Vagina (tissue), 2 donors: ENCODE data around the gene CAPS.

Experiments
- POLR2A ChIP-seq, 2 donors: fragments of 450-650 bp; IDR thresholded peaks; one replicate each; pipeline ENCODE4 v1.6.1; 2017; ENCODE audit warnings: antibody characterized with exemption in 2 of 2, mild to moderate bottlenecking in 2 of 2, moderate library complexity in 2 of 2
- POLR2AphosphoS5 ChIP-seq, 2 donors: sonication (generic); formaldehyde crosslinking; IDR thresholded peaks; one replicate each; pipeline ENCODE4 v1.9.0; 2017; ENCODE audit warnings: antibody characterized with exemption in 2 of 2, mild to moderate bottlenecking in 2 of 2, low read depth in 1 of 2; ENCODE audit not compliant: insufficient read depth in 1 of 2
- TF ChIP-seq, protein P1 (sequence below), 3 experiments: fragments of 450-650 bp in 2 of 3; fragments of 200-600 bp in 1 of 3; sonication (generic) in 1 of 3; IDR thresholded peaks; one replicate each; pipeline ENCODE4 v1.5.1; 2017 to 2019; ENCODE audit warnings: antibody characterized with exemption in 3 of 3, mild to moderate bottlenecking in 2 of 3, moderate library complexity in 2 of 3

- TF ChIP-seq, protein P1, sequence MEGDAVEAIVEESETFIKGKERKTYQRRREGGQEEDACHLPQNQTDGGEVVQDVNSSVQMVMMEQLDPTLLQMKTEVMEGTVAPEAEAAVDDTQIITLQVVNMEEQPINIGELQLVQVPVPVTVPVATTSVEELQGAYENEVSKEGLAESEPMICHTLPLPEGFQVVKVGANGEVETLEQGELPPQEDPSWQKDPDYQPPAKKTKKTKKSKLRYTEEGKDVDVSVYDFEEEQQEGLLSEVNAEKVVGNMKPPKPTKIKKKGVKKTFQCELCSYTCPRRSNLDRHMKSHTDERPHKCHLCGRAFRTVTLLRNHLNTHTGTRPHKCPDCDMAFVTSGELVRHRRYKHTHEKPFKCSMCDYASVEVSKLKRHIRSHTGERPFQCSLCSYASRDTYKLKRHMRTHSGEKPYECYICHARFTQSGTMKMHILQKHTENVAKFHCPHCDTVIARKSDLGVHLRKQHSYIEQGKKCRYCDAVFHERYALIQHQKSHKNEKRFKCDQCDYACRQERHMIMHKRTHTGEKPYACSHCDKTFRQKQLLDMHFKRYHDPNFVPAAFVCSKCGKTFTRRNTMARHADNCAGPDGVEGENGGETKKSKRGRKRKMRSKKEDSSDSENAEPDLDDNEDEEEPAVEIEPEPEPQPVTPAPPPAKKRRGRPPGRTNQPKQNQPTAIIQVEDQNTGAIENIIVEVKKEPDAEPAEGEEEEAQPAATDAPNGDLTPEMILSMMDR (IDR thresholded peaks at IDR 0.05) = no peak
- TF ChIP-seq POLR2A (IDR thresholded peaks at IDR 0.05) = no peak
- no peak for TF ChIP-seq POLR2AphosphoS5 (IDR thresholded peaks at IDR 0.05; ENCODE audit: insufficient read depth in 1 of 2, low read depth in 1 of 2)
These were observed 19.9 kb upstream of the CAPS start for GRCh38 chr19:5893907-5894703.
